HCT116 (cell line): ENCODE data around the gene ZNF335. TPM values are rescaled to one million over a fixed set of nuclear protein-coding genes. Genes with fewer than 3 reads are reported as not detected.
"Not testable (repeated sequence)": the region's sequence is repeated elsewhere in the genome, so short reads cannot be mapped to it uniquely, and the experiment has no call there.

Experiments used
- ATAC-seq: fragments of 200-7000 bp; cut with Tn5 transposase; 2 replicates; pipeline ENCODE4 v1.9.1; 2020; ENCODE audit warnings: mild to moderate bottlenecking, moderate library complexity
- BruUV-seq: library from RNA; stranded (reverse); fragments of 400-500 nt; replicated peaks from 2 replicates; lab custom pipeline; 2021; lab: Mats Ljungman, UMichigan
- CTCF ChIA-PET: fragments of 300-600 bp; sonication (Branson Sonifier 250); formaldehyde crosslinking; loops from one replicate; lab custom pipeline; 2021; ENCODE audit warnings: antibody characterized with exemption; lab: Charles Lee
- POLR2A ChIA-PET: fragments of 300-600, 350-600 bp; sonication (Branson Sonifier 250); formaldehyde crosslinking; loops from one replicate; lab custom pipeline; 2021; ENCODE audit warnings: antibody characterized with exemption; lab: Charles Lee
- RAD21 ChIA-PET, 2 experiments: fragments of 300-600 bp; sonication (Branson Sonifier 250); formaldehyde crosslinking; loops; one replicate each; lab custom pipeline; 2023; ENCODE audit warnings: low total read pairs in 2 of 2; ENCODE audit not compliant: uncharacterized antibody in 2 of 2, unreplicated experiment in 2 of 2, low non-redundant PET in 1 of 2; lab: Charles Lee
- DNase-seq: peaks from one replicate; pipeline ENCODE4 v3.0.0-alpha.2; 2010; ENCODE audit warnings: low read depth, low spot score
- H2AFZ ChIP-seq: fragments of 200-600 bp; shearing (Covaris generic), sonication (generic); 2 replicates; pipeline ENCODE4 v1.6.1; 2017; ENCODE audit warnings: low read depth, mixed run types, mixed read lengths, antibody characterized with exemption, low read length; ENCODE audit not compliant: poor library complexity, severe bottlenecking
- H3K27ac ChIP-seq: 2 replicates; pipeline ENCODE4 v1.5.1; 2012; ENCODE audit warnings: low read depth, low read length
- H3K27me3 ChIP-seq: fragments of 200-600 bp; sonication (generic); 2 replicates; pipeline ENCODE4 v1.6.1; 2016; ENCODE audit warnings: mixed run types, low read length, mixed read lengths; ENCODE audit not compliant: insufficient read depth
- H3K36me3 ChIP-seq, 2 experiments: fragments of 200-500 bp in 1 of 2; fragments of 200-600 bp in 1 of 2; sonication (Bioruptor generic) in 1 of 2; sonication (generic) in 1 of 2; 2 replicates each; pipeline versions ENCODE4 v1.5.1 to v1.6.1; 2014 to 2016; ENCODE audit warnings: low read length in 2 of 2, inconsistent platforms in 1 of 2, mixed read lengths in 1 of 2, mixed run types in 1 of 2; ENCODE audit not compliant: insufficient read depth in 2 of 2, control insufficient read depth in 1 of 2
- H3K4me1 ChIP-seq, 2 experiments: fragments of 200-600 bp in 1 of 2; sonication (generic) in 1 of 2; 2 replicates each; pipeline versions ENCODE4 v1.5.1 to v1.6.1; 2012 to 2017; ENCODE audit warnings: low read length in 2 of 2, inconsistent platforms in 1 of 2, mild to moderate bottlenecking in 1 of 2, mixed read lengths in 1 of 2, mixed run types in 1 of 2, moderate library complexity in 1 of 2; ENCODE audit not compliant: insufficient read depth in 2 of 2, control insufficient read depth in 1 of 2
- H3K4me2 ChIP-seq: fragments of 200-600 bp; sonication (generic); 2 replicates; pipeline ENCODE4 v1.6.1; 2017; ENCODE audit warnings: mixed run types, low read length, mixed read lengths
- H3K4me3 ChIP-seq, 2 experiments: fragments of 200-600 bp in 1 of 2; sonication (generic) in 1 of 2; replicated peaks in 1 of 2; 2 replicates each; pipeline ENCODE4 v1.5.1; 2011 to 2016; ENCODE audit warnings: low read length in 2 of 2, control low read depth in 1 of 2, low read depth in 1 of 2, mild to moderate bottlenecking in 1 of 2, mixed read lengths in 1 of 2, mixed run types in 1 of 2
- H3K79me2 ChIP-seq: fragments of 200-600 bp; sonication (generic); 2 replicates; pipeline ENCODE4 v1.6.1; 2017; ENCODE audit warnings: mild to moderate bottlenecking, mixed run types, low read length, moderate library complexity, mixed read lengths; ENCODE audit not compliant: insufficient read depth
- H3K9ac ChIP-seq: fragments of 200-600 bp; sonication (generic); 2 replicates; pipeline ENCODE4 v1.6.1; 2016; ENCODE audit warnings: low read length, mixed read lengths
- H3K9me2 ChIP-seq: fragments of 200-600 bp; sonication (generic), shearing (Covaris generic); 2 replicates; pipeline ENCODE4 v1.6.1; 2017; ENCODE audit warnings: mixed run types, mild to moderate bottlenecking, moderate library complexity; ENCODE audit not compliant: insufficient read depth
- H3K9me3 ChIP-seq, 2 experiments: fragments of 200-500 bp in 1 of 2; fragments of 200-600 bp in 1 of 2; sonication (Bioruptor generic) in 1 of 2; sonication (generic) in 1 of 2; 2 replicates each; pipeline ENCODE4 v1.6.1; 2014 to 2017; ENCODE audit warnings: low read length in 2 of 2, mixed read lengths in 2 of 2, inconsistent platforms in 1 of 2, low read depth in 1 of 2, mild to moderate bottlenecking in 1 of 2, mixed run types in 1 of 2, moderate library complexity in 1 of 2; ENCODE audit not compliant: control insufficient read depth in 1 of 2, insufficient read depth in 1 of 2
- H4K20me1 ChIP-seq: fragments of 200-600 bp; sonication (generic), shearing (Covaris generic); 2 replicates; pipeline ENCODE4 v1.6.1; 2017; ENCODE audit warnings: mixed run types, mild to moderate bottlenecking, moderate library complexity; ENCODE audit not compliant: insufficient read depth
- CEBPB ChIP-seq: IDR thresholded peaks from 2 replicates; pipeline ENCODE4 v1.6.1; 2012; ENCODE audit warnings: low read depth
- EGR1 ChIP-seq: IDR thresholded peaks from 2 replicates; pipeline ENCODE4 v1.6.1; 2012; ENCODE audit warnings: low read depth
- intact Hi-C: fragments of 100-400 bp; cut with micrococcal nuclease; formaldehyde crosslinking; loops from 2 replicates; pipeline ENCODE4 v1.10.0; 2022
- total RNA-seq: library from RNA; stranded (reverse); gene quantifications from one replicate; pipeline ENCODE4 v1.2.1, GENCODE V29; 2021; ENCODE audit not compliant: unreplicated experiment
- TF ChIP-seq, protein P1 (sequence below), 3 experiments: fragments of 200-600 bp in 1 of 3; sonication (generic) in 1 of 3; IDR thresholded peaks in 2 of 3; conservative IDR thresholded peaks in 1 of 3; 2 replicates each; pipeline ENCODE4 v1.5.1; 2012 to 2017; ENCODE audit warnings: low read depth in 2 of 3, low read length in 2 of 3, antibody characterized with exemption in 1 of 3, borderline replicate concordance in 1 of 3, control low read depth in 1 of 3, mild to moderate bottlenecking in 1 of 3, mixed read lengths in 1 of 3, mixed run types in 1 of 3, moderate library complexity in 1 of 3; ENCODE audit not compliant: insufficient read depth in 1 of 3
- TF ChIP-seq, protein P2 (sequence below): IDR thresholded peaks from 2 replicates; pipeline ENCODE4 v1.6.1; 2011; ENCODE audit warnings: mild to moderate bottlenecking, low read length, moderate library complexity; ENCODE audit not compliant: insufficient replicate concordance; ENCODE audit errors: extremely low read depth
- TF ChIP-seq, protein P3 (sequence below): IDR thresholded peaks from 2 replicates; pipeline ENCODE4 v1.6.1; 2012

ZNF335 gene
- total RNA-seq, 1 experiment from 2014 or later = 20.8 TPM

DNA sequence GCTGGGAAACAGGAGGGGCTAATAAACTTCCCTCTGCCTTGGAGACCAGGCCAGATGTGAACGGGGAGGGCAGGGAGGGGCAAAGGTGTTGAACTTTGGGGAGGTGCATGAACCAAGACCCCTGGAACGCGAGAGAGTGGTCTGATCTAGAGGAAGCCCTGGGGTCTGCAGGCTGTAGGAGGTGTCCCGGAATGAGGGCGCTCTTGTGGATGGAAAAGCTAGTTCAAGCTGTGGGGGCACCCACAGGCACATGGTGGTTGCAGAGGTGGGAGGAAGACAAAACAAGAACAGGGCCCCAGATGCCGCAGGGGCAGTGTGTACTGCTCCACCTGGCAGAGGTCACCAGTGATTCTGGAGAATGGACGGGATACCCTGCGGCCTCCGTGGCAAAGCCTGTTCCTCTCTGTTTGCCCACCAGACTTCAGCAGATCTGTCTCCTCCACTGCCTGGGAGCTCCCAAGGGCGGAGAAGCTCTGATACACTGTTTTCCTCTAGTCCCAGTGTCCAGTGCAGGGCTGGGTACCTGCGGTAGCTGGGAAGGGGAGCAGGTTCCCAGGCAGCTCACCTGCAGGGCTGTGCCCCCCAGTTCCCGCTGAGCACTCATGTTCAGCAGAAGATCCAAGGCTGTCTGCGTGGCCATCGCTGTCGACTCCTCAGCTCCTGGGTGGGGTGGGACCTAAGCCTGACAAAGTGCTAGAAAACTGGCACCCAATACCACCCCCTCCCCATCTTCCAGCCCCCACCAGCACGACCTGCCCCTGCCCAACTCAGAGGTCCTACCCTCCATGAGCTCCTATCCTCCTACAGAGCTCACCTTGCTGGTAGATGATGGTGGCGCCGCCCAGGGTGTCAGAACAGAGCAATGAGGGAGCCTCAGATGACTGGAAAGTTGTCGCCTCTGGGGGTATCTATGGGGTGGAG lies 14.7 kb downstream of the ZNF335 start:
- Histone ChIP-seq H3K4me1 (no peaks in the 10 kb centered on the region), H3K36me3 (peaks cover 35 to 45% of the 10 kb centered on the region in 2 experiments; a peak in 3 of 4 replicates), H3K9me2 (no peaks in the 10 kb centered on the region), H3K27me3 (no peaks in the 10 kb centered on the region), H3K9ac (no peak overlapping the region), H3K79me2 (no peaks in the 10 kb centered on the region), H3K27ac (no peak overlapping the region), H3K9me3 (no peaks in the 10 kb centered on the region), H3K4me3 (no peak overlapping the region), H4K20me1 (no peaks in the 10 kb centered on the region), H3K4me2 (no peak overlapping the region), H2AFZ (no peak overlapping the region)
- BruUV-seq = no TSS peak
- POLR2A ChIA-PET = no interaction called here
- intact Hi-C loops = no loop called here
- CTCF ChIA-PET = interaction anchor here (1.5 kb wide), 1 partner anchor 13 kb away, joined by 6 read pairs; no protein-coding TSS in a partner anchor
- no peak for TF ChIP-seq EGR1
- TF ChIP-seq, protein P1, sequence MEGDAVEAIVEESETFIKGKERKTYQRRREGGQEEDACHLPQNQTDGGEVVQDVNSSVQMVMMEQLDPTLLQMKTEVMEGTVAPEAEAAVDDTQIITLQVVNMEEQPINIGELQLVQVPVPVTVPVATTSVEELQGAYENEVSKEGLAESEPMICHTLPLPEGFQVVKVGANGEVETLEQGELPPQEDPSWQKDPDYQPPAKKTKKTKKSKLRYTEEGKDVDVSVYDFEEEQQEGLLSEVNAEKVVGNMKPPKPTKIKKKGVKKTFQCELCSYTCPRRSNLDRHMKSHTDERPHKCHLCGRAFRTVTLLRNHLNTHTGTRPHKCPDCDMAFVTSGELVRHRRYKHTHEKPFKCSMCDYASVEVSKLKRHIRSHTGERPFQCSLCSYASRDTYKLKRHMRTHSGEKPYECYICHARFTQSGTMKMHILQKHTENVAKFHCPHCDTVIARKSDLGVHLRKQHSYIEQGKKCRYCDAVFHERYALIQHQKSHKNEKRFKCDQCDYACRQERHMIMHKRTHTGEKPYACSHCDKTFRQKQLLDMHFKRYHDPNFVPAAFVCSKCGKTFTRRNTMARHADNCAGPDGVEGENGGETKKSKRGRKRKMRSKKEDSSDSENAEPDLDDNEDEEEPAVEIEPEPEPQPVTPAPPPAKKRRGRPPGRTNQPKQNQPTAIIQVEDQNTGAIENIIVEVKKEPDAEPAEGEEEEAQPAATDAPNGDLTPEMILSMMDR (IDR thresholded peaks at IDR 0.05 in 2 of 3, conservative IDR thresholded peaks at IDR 0.05 in 1 of 3; ENCODE audit: borderline replicate concordance in 1 of 3, insufficient read depth in 1 of 3, low read depth in 2 of 3, low read length in 2 of 3) = no peak
- no peak for TF ChIP-seq CEBPB
- TF ChIP-seq, protein P2, sequence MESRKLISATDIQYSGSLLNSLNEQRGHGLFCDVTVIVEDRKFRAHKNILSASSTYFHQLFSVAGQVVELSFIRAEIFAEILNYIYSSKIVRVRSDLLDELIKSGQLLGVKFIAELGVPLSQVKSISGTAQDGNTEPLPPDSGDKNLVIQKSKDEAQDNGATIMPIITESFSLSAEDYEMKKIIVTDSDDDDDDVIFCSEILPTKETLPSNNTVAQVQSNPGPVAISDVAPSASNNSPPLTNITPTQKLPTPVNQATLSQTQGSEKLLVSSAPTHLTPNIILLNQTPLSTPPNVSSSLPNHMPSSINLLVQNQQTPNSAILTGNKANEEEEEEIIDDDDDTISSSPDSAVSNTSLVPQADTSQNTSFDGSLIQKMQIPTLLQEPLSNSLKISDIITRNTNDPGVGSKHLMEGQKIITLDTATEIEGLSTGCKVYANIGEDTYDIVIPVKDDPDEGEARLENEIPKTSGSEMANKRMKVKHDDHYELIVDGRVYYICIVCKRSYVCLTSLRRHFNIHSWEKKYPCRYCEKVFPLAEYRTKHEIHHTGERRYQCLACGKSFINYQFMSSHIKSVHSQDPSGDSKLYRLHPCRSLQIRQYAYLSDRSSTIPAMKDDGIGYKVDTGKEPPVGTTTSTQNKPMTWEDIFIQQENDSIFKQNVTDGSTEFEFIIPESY = no peak
- TF ChIP-seq, protein P3, sequence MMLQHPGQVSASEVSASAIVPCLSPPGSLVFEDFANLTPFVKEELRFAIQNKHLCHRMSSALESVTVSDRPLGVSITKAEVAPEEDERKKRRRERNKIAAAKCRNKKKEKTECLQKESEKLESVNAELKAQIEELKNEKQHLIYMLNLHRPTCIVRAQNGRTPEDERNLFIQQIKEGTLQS = no peak
- ATAC-seq (no peak), DNase-seq (no peak)
- RAD21 ChIA-PET = no interaction called here

DNA sequence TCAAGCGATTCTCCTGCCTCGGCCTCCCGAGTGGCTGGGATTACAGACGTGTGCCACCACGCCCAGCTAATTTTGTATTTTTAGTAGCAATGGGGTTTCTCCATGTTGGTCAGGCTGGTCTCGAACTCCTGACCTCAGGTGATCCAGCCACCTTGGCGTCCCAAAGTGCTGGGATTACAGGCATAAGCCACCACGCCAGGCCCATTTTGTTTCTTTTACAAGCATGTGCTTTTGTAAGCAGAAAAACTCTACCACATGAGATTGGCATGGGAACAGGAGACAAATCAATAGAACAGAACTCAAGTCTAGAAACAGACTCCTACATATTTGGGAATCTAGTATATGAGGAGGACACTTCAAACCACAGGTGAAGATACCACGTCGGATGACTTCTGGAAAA lies 15.7 kb downstream of the ZNF335 start:
- H2AFZ ChIP-seq, H3K4me2 ChIP-seq, H3K9me3 ChIP-seq, H3K27me3 ChIP-seq, H3K9ac ChIP-seq, DNase-seq, H4K20me1 ChIP-seq, RAD21 ChIA-PET, ATAC-seq, H3K4me3 ChIP-seq, H3K27ac ChIP-seq, POLR2A ChIA-PET, intact Hi-C loops, CTCF ChIA-PET, BruUV-seq, H3K79me2 ChIP-seq, H3K4me1 ChIP-seq, H3K9me2 ChIP-seq: not testable (repeated sequence)
- peaks cover 36 to 37% of the 10 kb centered on the region in 2 experiments; a peak in 3 of 4 replicates for H3K36me3 ChIP-seq
